ENCODE data around the gene SLC28A3. TPM values are rescaled to one million over a fixed set of nuclear protein-coding genes. Genes with fewer than 3 reads are reported as not detected.

The SLC28A3 gene
- total and polyA plus RNA-seq, 2 donors (not counting 3 experiments of a cell fraction or from before 2014, with no cell fraction given): not detected

DNA sequence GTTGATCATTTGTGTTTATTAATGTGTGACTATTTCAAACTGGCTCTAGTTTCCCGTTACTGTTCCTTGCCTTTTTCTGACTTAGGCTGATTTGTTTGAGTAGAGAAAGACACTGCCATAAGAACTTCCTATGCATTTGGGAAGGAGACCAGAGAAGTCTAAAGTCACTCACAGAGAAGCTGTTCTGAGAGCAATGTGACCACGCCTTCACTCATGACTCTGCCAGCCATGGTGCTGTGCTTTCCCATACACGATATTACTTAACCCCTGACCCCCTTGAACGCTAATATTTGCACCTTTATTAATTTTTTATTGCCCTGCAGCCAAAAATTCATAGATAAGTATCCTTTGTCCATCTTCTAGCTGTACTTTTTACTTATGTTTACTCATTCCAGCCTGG is 20.9 kb downstream of the SLC28A3 start:
- H3K4me2 ChIP-seq (ENCODE audit: insufficient read depth, low read length): no peak overlapping the region
- BruUV-seq (replicated peaks): no TSS peak
- intact Hi-C loops (cut with micrococcal nuclease) (loop anchor here (5.0 kb wide), 1 partner anchor 397 kb away; the partner anchor contains the start of gene KIF27), dilution Hi-C loops (cut with MboI; ENCODE audit: extremely low pct_ligation_motif_present, low sequenced_read_pairs) (no loop called here)
- H3K4me3 ChIP-seq (replicated peaks in 1 of 3; ENCODE audit: insufficient read depth in 1 of 3, low read depth in 1 of 3, low read length in 3 of 3): no peak overlapping the region
- TF ChIP-seq POLR2A (IDR thresholded peaks at IDR 0.05; ENCODE audit: low read depth, low read length) (no peak), FOS (IDR thresholded peaks at IDR 0.05; ENCODE audit: borderline replicate concordance, insufficient read depth, low read length) (no peak), EZH2 (IDR thresholded peaks at IDR 0.05; ENCODE audit: borderline replicate concordance, low read depth, low read length, severe bottlenecking) (no peak), POLR2AphosphoS5 (IDR thresholded peaks at IDR 0.05; ENCODE audit: insufficient read depth, low read depth, low read length) (no peak), GATA2 (IDR thresholded peaks at IDR 0.05; ENCODE audit: insufficient read depth, insufficient read length, low read depth, low read length) (no peak), MYC (IDR thresholded peaks at IDR 0.05; ENCODE audit: low read depth, low read length) (no peak), JUN (IDR thresholded peaks at IDR 0.05; ENCODE audit: borderline replicate concordance, insufficient read depth, insufficient read length, low read depth) (no peak)
- TF ChIP-seq, protein P1, sequence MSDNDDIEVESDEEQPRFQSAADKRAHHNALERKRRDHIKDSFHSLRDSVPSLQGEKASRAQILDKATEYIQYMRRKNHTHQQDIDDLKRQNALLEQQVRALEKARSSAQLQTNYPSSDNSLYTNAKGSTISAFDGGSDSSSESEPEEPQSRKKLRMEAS (IDR thresholded peaks at IDR 0.05; ENCODE audit: insufficient read depth, insufficient read length): no peak
- TF ChIP-seq, protein P2, sequence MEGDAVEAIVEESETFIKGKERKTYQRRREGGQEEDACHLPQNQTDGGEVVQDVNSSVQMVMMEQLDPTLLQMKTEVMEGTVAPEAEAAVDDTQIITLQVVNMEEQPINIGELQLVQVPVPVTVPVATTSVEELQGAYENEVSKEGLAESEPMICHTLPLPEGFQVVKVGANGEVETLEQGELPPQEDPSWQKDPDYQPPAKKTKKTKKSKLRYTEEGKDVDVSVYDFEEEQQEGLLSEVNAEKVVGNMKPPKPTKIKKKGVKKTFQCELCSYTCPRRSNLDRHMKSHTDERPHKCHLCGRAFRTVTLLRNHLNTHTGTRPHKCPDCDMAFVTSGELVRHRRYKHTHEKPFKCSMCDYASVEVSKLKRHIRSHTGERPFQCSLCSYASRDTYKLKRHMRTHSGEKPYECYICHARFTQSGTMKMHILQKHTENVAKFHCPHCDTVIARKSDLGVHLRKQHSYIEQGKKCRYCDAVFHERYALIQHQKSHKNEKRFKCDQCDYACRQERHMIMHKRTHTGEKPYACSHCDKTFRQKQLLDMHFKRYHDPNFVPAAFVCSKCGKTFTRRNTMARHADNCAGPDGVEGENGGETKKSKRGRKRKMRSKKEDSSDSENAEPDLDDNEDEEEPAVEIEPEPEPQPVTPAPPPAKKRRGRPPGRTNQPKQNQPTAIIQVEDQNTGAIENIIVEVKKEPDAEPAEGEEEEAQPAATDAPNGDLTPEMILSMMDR (IDR thresholded peaks at IDR 0.05; ENCODE audit: extremely low read depth in 1 of 2, insufficient read depth in 1 of 2, low read depth in 1 of 2, low read length in 2 of 2): no peak
- peaks cover 16% of the 10 kb centered on the region for H3K4me1 ChIP-seq (ENCODE audit: control insufficient read depth, extremely low read depth, insufficient read depth, low read length)
- DNase-seq (ENCODE audit: low read depth, low spot score) (no peak), FAIRE-seq (no peak)
- H2AFZ ChIP-seq (ENCODE audit: low read depth, low read length): no peak overlapping the region
- H3K79me2 ChIP-seq (ENCODE audit: control insufficient read depth, insufficient read depth, low read length): no peaks in the 10 kb centered on the region
- no peaks in the 10 kb centered on the region for H3K9me3 ChIP-seq (replicated peaks; ENCODE audit: control insufficient read depth, insufficient read depth, low read length)
- no peaks in the 10 kb centered on the region for H4K20me1 ChIP-seq (replicated peaks; ENCODE audit: control insufficient read depth, extremely low read depth, insufficient read depth, low read length)
- ChIA-PET POLR2A (no interaction called here), CTCF (interaction anchor here (0.7 kb wide), 1 partner anchor 222 kb away, joined by 3 read pairs; no protein-coding TSS in a partner anchor)
- H3K9ac ChIP-seq (replicated peaks; ENCODE audit: extremely low read depth, insufficient read depth, low read length): no peak overlapping the region
- no peak overlapping the region for H3K27ac ChIP-seq (ENCODE audit: insufficient read depth, low read depth, low read length)
- H3K27me3 ChIP-seq (ENCODE audit: control insufficient read depth in 2 of 2, insufficient read depth in 2 of 2, low read length in 2 of 2): peaks cover 0 to 5% of the 10 kb centered on the region in 2 experiments
- no peaks in the 10 kb centered on the region for H3K36me3 ChIP-seq (ENCODE audit: control insufficient read depth in 2 of 2, extremely low read depth in 1 of 2, insufficient read depth in 2 of 2, low read length in 2 of 2)
- no peaks in the 10 kb centered on the region for H3K9me1 ChIP-seq (replicated peaks; ENCODE audit: control insufficient read depth, extremely low read depth, insufficient read depth, low read length)
